IPS DF 19.7 (cell line): ENCODE measurements around the gene CCL8.
A peak's percentile ranks its signal among the peaks of the same experiment; 100 is the strongest.

Experiments
- DNase-seq: peaks from one replicate; pipeline ENCODE4 v3.0.0-alpha.2; 2013; ENCODE audit warnings: low read depth, low spot score

The CCL8 gene

GRCh38 chr17:34319039-34319483 lies at the start of gene CCL8:
Gene CCL8, plus strand, starts transcription at chr17:34319435. Its CDS starts 67 bp downstream, at chr17:34319502.
- DNase-seq = no peak

- no peak for DNase-seq
Measured at GRCh38 chr17:34269969-34270368, 49.3 kb upstream of the CCL8 start, which contains the start of gene CCL7. Gene CCL7, plus strand, starts transcription at chr17:34270221. Its CDS starts 70 bp downstream, at chr17:34270291.

GRCh38 chr17:34275881-34276280 lies 43.4 kb upstream of the CCL8 start:
- DNase-seq = no peak

GRCh38 chr17:34276826-34277225 lies 42.4 kb upstream of the CCL8 start:
- no peak for DNase-seq

- DNase-seq = no peak
Measured at GRCh38 chr17:34283571-34283970, 35.7 kb upstream of the CCL8 start.

- no peak for DNase-seq
Measured at GRCh38 chr17:34285286-34285792, 33.9 kb upstream of the CCL8 start, which contains the start of gene CCL11. Gene CCL11, plus strand, starts transcription at chr17:34285742. Its CDS starts 67 bp downstream, at chr17:34285809.

- no peak for DNase-seq
Measured at GRCh38 chr17:34287875-34288274, 31.4 kb upstream of the CCL8 start.

GRCh38 chr17:34290586-34290985 lies 28.6 kb upstream of the CCL8 start:
- DNase-seq = no peak

- no peak for DNase-seq
Measured at GRCh38 chr17:34291721-34292348, 27.4 kb upstream of the CCL8 start.

GRCh38 chr17:34299027-34299426 lies 20.2 kb upstream of the CCL8 start:
- no peak for DNase-seq

GRCh38 chr17:34299956-34300577 lies 19.2 kb upstream of the CCL8 start:
- no peak for DNase-seq

GRCh38 chr17:34300652-34301370 lies 18.4 kb upstream of the CCL8 start:
- DNase-seq = no peak

- DNase-seq = no peak
Measured at GRCh38 chr17:34301986-34302385, 17.2 kb upstream of the CCL8 start.

GRCh38 chr17:34302636-34303035 lies 16.6 kb upstream of the CCL8 start:
- no peak for DNase-seq

GRCh38 chr17:34303606-34304005 lies 15.6 kb upstream of the CCL8 start:
- no peak for DNase-seq

GRCh38 chr17:34305061-34305460 lies 14.2 kb upstream of the CCL8 start:
- no peak for DNase-seq

- DNase-seq = no peak
Measured at GRCh38 chr17:34305606-34306005, 13.6 kb upstream of the CCL8 start.

GRCh38 chr17:34306466-34306865 lies 12.8 kb upstream of the CCL8 start:
- peak; percentile 15 for DNase-seq

GRCh38 chr17:34307110-34307509 lies 12.1 kb upstream of the CCL8 start:
- no peak for DNase-seq

GRCh38 chr17:34308371-34308770 lies 10.9 kb upstream of the CCL8 start:
- DNase-seq = no peak

GRCh38 chr17:34311291-34311690 lies 7.9 kb upstream of the CCL8 start:
- DNase-seq = no peak

GRCh38 chr17:34312080-34312479 lies 7.2 kb upstream of the CCL8 start:
- DNase-seq = no peak
